ENCODE measurements around the gene KCNAB1.

DNA sequence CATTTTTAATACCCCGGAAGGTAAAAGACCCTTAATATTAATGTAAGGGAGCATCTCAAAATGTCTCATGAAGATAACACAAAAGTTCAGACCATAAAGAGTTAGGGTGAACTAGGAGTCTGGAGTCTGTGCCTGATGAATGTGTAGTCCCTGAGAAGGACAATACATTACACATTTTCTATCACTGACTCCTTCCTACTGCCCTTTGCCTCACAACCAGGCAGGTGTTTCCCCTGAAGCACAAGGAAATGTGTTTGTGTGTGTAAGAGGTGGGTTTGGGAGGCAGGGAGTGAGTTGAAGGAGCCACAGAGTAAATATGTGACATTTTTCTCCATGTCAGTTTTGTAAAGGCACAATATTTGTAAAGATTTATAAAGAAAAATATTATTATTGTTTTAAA is 375.4 kb downstream of the KCNAB1 start:
- TF ChIP-seq, protein P1, sequence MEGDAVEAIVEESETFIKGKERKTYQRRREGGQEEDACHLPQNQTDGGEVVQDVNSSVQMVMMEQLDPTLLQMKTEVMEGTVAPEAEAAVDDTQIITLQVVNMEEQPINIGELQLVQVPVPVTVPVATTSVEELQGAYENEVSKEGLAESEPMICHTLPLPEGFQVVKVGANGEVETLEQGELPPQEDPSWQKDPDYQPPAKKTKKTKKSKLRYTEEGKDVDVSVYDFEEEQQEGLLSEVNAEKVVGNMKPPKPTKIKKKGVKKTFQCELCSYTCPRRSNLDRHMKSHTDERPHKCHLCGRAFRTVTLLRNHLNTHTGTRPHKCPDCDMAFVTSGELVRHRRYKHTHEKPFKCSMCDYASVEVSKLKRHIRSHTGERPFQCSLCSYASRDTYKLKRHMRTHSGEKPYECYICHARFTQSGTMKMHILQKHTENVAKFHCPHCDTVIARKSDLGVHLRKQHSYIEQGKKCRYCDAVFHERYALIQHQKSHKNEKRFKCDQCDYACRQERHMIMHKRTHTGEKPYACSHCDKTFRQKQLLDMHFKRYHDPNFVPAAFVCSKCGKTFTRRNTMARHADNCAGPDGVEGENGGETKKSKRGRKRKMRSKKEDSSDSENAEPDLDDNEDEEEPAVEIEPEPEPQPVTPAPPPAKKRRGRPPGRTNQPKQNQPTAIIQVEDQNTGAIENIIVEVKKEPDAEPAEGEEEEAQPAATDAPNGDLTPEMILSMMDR (IDR thresholded peaks at IDR 0.05; ENCODE audit: low read depth, low read length, missing input control), result no peak
- TF ChIP-seq, protein P2, sequence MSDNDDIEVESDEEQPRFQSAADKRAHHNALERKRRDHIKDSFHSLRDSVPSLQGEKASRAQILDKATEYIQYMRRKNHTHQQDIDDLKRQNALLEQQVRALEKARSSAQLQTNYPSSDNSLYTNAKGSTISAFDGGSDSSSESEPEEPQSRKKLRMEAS (IDR thresholded peaks at IDR 0.05), result no peak
- no peak for TF ChIP-seq JUND (IDR thresholded peaks at IDR 0.05)
- TF ChIP-seq, protein P3, sequence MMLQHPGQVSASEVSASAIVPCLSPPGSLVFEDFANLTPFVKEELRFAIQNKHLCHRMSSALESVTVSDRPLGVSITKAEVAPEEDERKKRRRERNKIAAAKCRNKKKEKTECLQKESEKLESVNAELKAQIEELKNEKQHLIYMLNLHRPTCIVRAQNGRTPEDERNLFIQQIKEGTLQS (IDR thresholded peaks at IDR 0.05), result no peak
- TF ChIP-seq HNF4G (IDR thresholded peaks at IDR 0.05), result no peak
- TF ChIP-seq TAF1 (conservative IDR thresholded peaks at IDR 0.05), result no peak
- TF ChIP-seq EGR1 (IDR thresholded peaks at IDR 0.05; ENCODE audit: low read depth in 2 of 2), result no peak
- no peak for TF ChIP-seq YY1 (IDR thresholded peaks at IDR 0.05)
- TF ChIP-seq RXRA (IDR thresholded peaks at IDR 0.05), result no peak
- TF ChIP-seq SP1 (IDR thresholded peaks at IDR 0.05), result no peak

All from liver (tissue), 3 donors.